ENCODE measurements around the gene PTAFR. TPM values are rescaled to one million over a fixed set of nuclear protein-coding genes. Genes with fewer than 3 reads are reported as not detected.

The PTAFR gene
- total RNA-seq, 1 donor from 2014 or later, result 1.2 TPM

DNA sequence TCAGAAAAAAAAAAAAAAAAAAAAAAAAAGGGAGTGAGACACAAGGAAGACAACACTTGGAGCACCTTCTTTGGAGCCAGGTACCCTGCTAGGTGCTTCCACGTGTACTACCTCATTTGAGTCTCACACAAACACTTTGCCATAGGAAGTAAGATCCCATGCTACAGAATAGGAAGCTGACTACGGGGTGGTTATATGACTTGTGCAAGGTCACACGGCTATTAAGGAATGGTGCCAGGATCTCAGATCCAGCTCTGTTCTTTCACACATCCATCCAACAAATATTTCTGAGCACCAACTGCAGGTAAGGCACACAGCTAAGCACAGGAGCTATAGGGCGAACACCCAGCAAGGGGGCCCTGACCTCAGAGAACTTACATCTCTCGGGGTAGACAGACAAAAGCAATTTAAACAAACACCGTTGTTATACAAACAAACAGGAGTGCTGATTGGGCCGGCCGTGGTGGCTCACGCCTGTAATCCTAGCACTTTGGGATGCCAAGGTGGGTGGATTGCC is 22.4 kb downstream of the PTAFR start:
- intact Hi-C loops (cut with DNase I), result no loop called here
- Histone ChIP-seq H3K9me3 (no peaks in the 10 kb centered on the region), H3K27me3 (no peaks in the 10 kb centered on the region), H3K4me3 (no peak overlapping the region), H3K27ac (no peak overlapping the region), H3K4me1 (no peaks in the 10 kb centered on the region), H3K36me3 (no peaks in the 10 kb centered on the region)
- TF ChIP-seq, protein P1, sequence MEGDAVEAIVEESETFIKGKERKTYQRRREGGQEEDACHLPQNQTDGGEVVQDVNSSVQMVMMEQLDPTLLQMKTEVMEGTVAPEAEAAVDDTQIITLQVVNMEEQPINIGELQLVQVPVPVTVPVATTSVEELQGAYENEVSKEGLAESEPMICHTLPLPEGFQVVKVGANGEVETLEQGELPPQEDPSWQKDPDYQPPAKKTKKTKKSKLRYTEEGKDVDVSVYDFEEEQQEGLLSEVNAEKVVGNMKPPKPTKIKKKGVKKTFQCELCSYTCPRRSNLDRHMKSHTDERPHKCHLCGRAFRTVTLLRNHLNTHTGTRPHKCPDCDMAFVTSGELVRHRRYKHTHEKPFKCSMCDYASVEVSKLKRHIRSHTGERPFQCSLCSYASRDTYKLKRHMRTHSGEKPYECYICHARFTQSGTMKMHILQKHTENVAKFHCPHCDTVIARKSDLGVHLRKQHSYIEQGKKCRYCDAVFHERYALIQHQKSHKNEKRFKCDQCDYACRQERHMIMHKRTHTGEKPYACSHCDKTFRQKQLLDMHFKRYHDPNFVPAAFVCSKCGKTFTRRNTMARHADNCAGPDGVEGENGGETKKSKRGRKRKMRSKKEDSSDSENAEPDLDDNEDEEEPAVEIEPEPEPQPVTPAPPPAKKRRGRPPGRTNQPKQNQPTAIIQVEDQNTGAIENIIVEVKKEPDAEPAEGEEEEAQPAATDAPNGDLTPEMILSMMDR (IDR thresholded peaks at IDR 0.05), result no peak
- TF ChIP-seq POLR2AphosphoS5 (IDR thresholded peaks at IDR 0.05; ENCODE audit: insufficient read depth in 1 of 2, low read depth in 1 of 2) (no peak), POLR2A (IDR thresholded peaks at IDR 0.05) (no peak)
- no peak for DNase-seq (ENCODE audit: extremely low spot score in 2 of 2)

DNA sequence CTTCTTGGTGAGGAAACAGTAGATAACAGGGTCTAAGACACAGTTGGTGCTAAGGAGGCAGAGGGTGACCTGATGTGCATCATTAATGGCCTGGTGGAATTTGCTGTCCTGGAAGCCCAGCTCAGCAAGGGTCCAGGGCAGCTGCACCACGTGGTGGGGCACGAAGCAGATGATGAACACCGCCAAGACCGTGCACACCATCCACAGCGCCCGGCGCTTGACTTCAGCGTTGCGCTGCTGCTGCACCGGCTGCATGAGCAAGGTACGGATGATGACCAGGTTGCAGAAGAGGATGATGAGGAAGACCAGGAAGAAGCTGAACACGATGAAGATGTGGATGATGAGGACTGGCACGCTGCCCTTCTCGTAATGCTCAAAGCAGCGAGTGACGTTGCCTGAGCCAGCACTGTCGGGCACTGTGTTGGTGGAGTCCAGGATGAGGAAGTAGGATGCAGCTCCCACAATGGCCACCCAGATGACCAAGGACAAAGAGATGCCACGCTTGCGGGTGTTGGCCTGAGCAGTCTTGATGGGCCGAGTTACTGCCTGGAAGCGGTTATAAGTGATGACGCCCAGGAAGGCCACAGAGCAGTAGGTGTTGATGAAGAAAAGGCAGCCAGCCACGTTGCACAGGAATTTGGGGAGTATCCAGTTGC is 26.2 kb downstream of the PTAFR start:
- Histone ChIP-seq H3K27me3 (no peaks in the 10 kb centered on the region), H3K27ac (no peak overlapping the region), H3K9me3 (no peaks in the 10 kb centered on the region), H3K4me1 (no peaks in the 10 kb centered on the region), H3K4me3 (no peak overlapping the region), H3K36me3 (no peaks in the 10 kb centered on the region)
- intact Hi-C loops (cut with DNase I), result no loop called here
- no peak for DNase-seq (ENCODE audit: extremely low spot score in 2 of 2)
- TF ChIP-seq POLR2AphosphoS5 (IDR thresholded peaks at IDR 0.05; ENCODE audit: insufficient read depth in 1 of 2, low read depth in 1 of 2), result no peak
- no peak for TF ChIP-seq POLR2A (IDR thresholded peaks at IDR 0.05)
- TF ChIP-seq, protein P1 (IDR thresholded peaks at IDR 0.05), result no peak

- DNase-seq (ENCODE audit: extremely low spot score in 2 of 2), result no peak
- intact Hi-C loops (cut with DNase I), result no loop called here
- Histone ChIP-seq H3K9me3 (no peaks in the 10 kb centered on the region), H3K36me3 (no peaks in the 10 kb centered on the region), H3K27me3 (no peaks in the 10 kb centered on the region), H3K27ac (no peak overlapping the region), H3K4me1 (no peaks in the 10 kb centered on the region), H3K4me3 (no peak overlapping the region)
- TF ChIP-seq POLR2AphosphoS5 (IDR thresholded peaks at IDR 0.05; ENCODE audit: insufficient read depth in 1 of 2, low read depth in 1 of 2), result no peak
- TF ChIP-seq, protein P1 (IDR thresholded peaks at IDR 0.05), result no peak
- TF ChIP-seq POLR2A (IDR thresholded peaks at IDR 0.05), result no peak
These were observed 27.7 kb downstream of the PTAFR start for GRCh38 chr1:28148880-28149195.

GRCh38 chr1:28147264-28148094 is 29.0 kb downstream of the PTAFR start:
- H3K36me3 ChIP-seq, result no peaks in the 10 kb centered on the region
- H3K9me3 ChIP-seq, result no peaks in the 10 kb centered on the region
- H3K27ac ChIP-seq, result no peak overlapping the region
- no peak for DNase-seq (ENCODE audit: extremely low spot score in 2 of 2)
- no peaks in the 10 kb centered on the region for H3K27me3 ChIP-seq
- TF ChIP-seq, protein P1 (IDR thresholded peaks at IDR 0.05), result no peak
- TF ChIP-seq POLR2AphosphoS5 (IDR thresholded peaks at IDR 0.05; ENCODE audit: insufficient read depth in 1 of 2, low read depth in 1 of 2), result no peak
- no peak for TF ChIP-seq POLR2A (IDR thresholded peaks at IDR 0.05)
- H3K4me3 ChIP-seq, result no peak overlapping the region
- intact Hi-C loops (cut with DNase I), result no loop called here
- H3K4me1 ChIP-seq, result no peaks in the 10 kb centered on the region

DNA sequence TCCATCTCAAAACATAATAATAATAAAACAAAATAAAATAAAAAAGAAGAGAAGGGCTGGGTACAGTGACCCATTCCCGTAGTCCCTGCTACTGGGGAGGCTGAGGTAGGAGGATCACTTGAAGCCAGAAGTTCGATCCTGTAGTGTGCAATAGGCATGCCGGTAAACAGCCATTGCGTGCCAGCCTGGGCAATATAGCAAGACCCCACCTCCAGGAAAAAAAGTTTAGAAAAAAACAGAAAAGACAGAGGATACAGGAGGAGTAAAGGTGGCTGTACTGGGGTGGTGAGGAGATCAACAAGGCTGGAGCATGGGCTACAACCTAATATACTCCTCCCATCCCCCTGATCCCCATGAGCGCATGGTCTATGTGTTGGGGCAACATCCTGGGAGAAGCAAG is 30.8 kb downstream of the PTAFR start:
- TF ChIP-seq POLR2AphosphoS5 (IDR thresholded peaks at IDR 0.05; ENCODE audit: insufficient read depth in 1 of 2, low read depth in 1 of 2), result no peak

More for the DNA sequence above, 30.8 kb downstream of the PTAFR start:
- Histone ChIP-seq H3K27ac (no peak overlapping the region), H3K4me3 (no peak overlapping the region), H3K36me3 (no peaks in the 10 kb centered on the region), H3K4me1 (no peaks in the 10 kb centered on the region), H3K27me3 (no peaks in the 10 kb centered on the region), H3K9me3 (no peaks in the 10 kb centered on the region)
- DNase-seq (ENCODE audit: extremely low spot score in 2 of 2), result no peak
- intact Hi-C loops (cut with DNase I), result no loop called here
